ENCODE data around the gene SMAD6. TPM values are rescaled to one million over a fixed set of nuclear protein-coding genes. Genes with fewer than 3 reads are reported as not detected.

SMAD6 gene
- total and polyA plus RNA-seq, 2 experiments from 2014 or later: 1.6 to 15.7 TPM

GRCh38 chr15:66809664-66810063 is 107.6 kb downstream of the SMAD6 start (continued):
- TF ChIP-seq REST (IDR thresholded peaks at IDR 0.05; ENCODE audit: unreplicated experiment) (no peak), CREB1 (CRISPR knock-in tag; IDR thresholded peaks at IDR 0.05; ENCODE audit: low read depth) (no peak), POLR2AphosphoS5 (IDR thresholded peaks at IDR 0.05; ENCODE audit: low read depth) (no peak), EZH2phosphoT487 (IDR thresholded peaks at IDR 0.05; ENCODE audit: unreplicated experiment) (no peak), ETS1 (IDR thresholded peaks at IDR 0.05) (no peak), EZH2 (IDR thresholded peaks at IDR 0.05; ENCODE audit: low read depth, unreplicated experiment) (no peak), ZNF114 (CRISPR knock-in tag; IDR thresholded peaks at IDR 0.05) (no peak)

- H4K20me1 ChIP-seq (replicated peaks; ENCODE audit: insufficient read depth): no peaks in the 10 kb centered on the region
- Mint-ChIP-seq H3K27ac (no peak overlapping the region), H3K27me3 (ENCODE audit: insufficient read depth, low read depth, poor library complexity) (peaks cover 4% of the 10 kb centered on the region), H3K9me3 (peaks cover 29% of the 10 kb centered on the region), H3K36me3 (ENCODE audit: low read depth) (peaks cover 10% of the 10 kb centered on the region), H3K4me1 (peaks cover 11% of the 10 kb centered on the region; the same call in 2 of the 3 replicates), H3K4me3 (no peak overlapping the region)
- H3K79me2 ChIP-seq (replicated peaks; ENCODE audit: insufficient read depth): no peaks in the 10 kb centered on the region
- DNase-seq (ENCODE audit: low spot score) (no peak), ATAC-seq (no peak)
- no peaks in the 10 kb centered on the region for H3K27me3 ChIP-seq (ENCODE audit: insufficient read depth)
- H3K4me1 ChIP-seq (ENCODE audit: insufficient read depth): no peaks in the 10 kb centered on the region
- H3F3A ChIP-seq (replicated peaks; ENCODE audit: low read depth): no peaks in the 10 kb centered on the region
- H3K9me2 ChIP-seq (ENCODE audit: insufficient read depth): no peaks in the 10 kb centered on the region
- no peak overlapping the region for H3K4me2 ChIP-seq
- H2AFZ ChIP-seq: no peak overlapping the region
- no peak overlapping the region for H3K4me3 ChIP-seq
- H3K27ac ChIP-seq (ENCODE audit: low read depth): no peak overlapping the region
- H3K36me3 ChIP-seq (ENCODE audit: insufficient read depth): no peaks in the 10 kb centered on the region; the same call in 1 of the 2 replicates
- TF ChIP-seq ZNF462 (CRISPR knock-in tag; IDR thresholded peaks at IDR 0.05) (no peak), CREB1 (CRISPR knock-in tag; IDR thresholded peaks at IDR 0.05; ENCODE audit: low read depth) (no peak), NANOG (IDR thresholded peaks at IDR 0.05; ENCODE audit: borderline replicate concordance) (no peak), EZH2phosphoT487 (IDR thresholded peaks at IDR 0.05; ENCODE audit: unreplicated experiment) (no peak), JUNB (IDR thresholded peaks at IDR 0.05; ENCODE audit: unreplicated experiment) (no peak), ETS1 (IDR thresholded peaks at IDR 0.05) (no peak), CTCF (conservative IDR thresholded peaks at IDR 0.05; ENCODE audit: low read depth in 2 of 2) (no peak), ZNF114 (CRISPR knock-in tag; IDR thresholded peaks at IDR 0.05) (no peak)
Measured at GRCh38 chr15:66815318-66815717, 113.3 kb downstream of the SMAD6 start.
